NCI-H748 treated with DMSO at 0.1 percent for 48 hours (cell line): ENCODE results near the gene AP1S3.
"Not testable (repeated sequence)": the region's sequence is repeated elsewhere in the genome, so short reads cannot be mapped to it uniquely, and the experiment has no call there.

Experiments
- DNase-seq: peaks from one replicate; lab custom pipeline; 2025; lab: John Stamatoyannopoulos, UW

AP1S3 gene

DNA sequence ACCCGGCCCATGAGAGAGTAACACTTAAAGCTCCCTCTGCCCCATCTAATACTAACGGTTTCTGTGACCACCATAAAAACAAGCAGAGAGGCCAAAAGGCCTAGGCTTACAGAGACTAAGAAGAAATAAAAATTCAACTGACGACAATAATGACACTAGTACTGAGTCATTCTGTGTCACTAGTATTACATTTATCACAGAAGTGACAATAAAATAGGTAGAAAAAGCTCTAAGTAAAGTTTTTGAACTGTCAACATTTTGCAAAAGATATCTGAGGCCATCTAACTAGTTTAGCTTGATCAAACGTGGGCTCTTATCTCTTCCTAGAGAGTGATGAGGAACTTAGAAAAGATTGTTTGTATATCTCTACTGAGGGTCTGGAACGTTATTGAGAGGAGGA is 35.6 kb downstream of the AP1S3 start:
- no peak for DNase-seq

DNA sequence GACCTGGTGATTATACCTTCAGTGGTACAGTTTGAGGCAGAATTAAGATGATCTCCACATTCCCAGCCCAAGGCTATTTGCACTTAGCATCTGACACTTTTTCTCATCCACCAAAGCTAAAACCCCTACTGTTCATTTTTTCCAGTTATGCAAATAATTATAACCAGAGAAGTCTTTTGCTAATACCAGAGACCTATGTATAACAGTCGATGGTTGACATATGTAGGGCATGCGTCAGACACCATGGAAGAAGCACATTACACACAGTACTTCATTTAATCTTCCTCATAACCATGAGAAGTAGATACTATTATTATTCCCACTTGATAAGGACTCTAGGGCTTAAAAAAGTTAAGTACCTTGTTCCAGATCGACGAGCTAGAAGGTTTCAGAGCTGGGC is 36.5 kb downstream of the AP1S3 start:
- no peak for DNase-seq

DNA sequence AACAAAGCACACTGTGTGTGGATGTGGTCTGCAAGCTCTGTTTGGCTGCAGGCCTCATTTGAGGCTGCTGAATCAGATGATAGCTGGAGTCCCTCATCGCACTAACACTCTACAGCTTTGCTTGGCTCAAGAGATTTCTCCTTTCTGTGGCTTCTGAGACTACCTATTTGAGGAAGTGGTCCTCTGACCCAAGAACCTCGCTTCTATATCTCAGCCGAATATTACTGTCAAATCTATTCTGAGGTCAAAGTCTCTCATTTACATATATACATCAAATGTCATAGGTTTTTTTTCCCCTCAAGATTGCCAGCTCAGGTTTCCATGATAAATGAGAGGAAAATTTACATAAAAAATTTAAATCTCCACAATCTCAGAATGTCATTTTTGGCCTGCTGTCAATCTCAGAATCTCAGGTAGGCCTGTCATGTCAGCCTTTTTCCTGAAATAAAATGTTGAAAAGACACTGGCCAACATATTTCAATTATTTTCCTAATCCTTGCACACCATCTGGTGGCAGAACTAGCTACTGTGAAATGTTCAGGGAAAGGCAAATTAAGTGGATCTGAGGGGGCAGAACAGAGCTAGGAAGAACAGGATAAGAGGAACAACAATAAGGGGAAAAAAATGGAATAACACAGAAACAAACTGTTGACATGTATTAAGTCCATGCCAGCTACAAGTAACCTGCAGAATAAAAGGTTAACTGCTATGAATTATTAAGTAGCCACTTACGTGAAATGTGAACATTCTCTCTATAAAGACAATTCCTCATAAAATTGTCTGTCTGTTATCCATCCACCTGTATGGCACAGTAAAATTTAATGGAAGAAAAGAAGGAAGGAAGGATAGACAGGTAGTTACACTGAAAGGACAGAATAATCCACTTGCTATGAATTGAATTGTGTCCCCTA is 39.3 kb downstream of the AP1S3 start:
- DNase-seq, result peak; percentile 67

DNA sequence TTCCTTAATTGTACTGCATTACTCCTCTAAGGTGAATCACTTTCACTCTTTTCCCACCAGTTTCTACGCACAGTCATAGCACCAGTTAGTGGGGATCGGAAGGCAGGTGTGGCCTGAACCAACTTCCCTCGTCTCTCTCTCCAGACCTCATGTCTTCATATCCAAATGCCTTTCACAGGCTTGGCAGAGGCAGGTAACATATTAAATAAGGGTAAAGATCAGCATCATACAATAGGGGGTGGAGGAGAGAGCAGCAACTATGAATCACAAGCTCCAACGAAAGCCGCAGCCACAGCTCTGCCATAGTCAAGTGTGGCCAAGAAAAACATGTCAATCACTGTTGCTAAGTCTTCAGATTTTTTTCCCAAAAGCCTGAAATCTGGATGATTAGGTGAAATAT is 40.3 kb downstream of the AP1S3 start:
- DNase-seq, result no peak

DNA sequence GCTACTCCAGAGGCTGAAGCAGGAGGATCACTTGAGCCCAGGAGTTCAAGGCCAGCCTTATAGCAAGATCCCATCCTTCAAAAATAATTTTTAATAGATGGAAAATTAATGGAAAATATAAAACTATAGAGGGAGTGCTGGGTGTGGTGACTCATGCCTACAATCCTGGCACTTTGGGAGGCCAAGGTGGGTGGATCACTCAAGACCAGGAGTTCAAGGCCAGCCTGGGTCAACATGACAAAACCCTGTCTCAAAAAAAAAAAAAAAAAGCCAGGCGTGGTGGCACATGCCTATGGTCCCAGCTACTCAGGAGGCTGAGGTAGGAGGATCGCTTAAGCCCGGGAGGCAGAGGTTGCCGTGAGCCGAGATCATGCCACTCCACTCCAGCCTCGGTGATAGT is 48.0 kb downstream of the AP1S3 start:
- no peak for DNase-seq

DNA sequence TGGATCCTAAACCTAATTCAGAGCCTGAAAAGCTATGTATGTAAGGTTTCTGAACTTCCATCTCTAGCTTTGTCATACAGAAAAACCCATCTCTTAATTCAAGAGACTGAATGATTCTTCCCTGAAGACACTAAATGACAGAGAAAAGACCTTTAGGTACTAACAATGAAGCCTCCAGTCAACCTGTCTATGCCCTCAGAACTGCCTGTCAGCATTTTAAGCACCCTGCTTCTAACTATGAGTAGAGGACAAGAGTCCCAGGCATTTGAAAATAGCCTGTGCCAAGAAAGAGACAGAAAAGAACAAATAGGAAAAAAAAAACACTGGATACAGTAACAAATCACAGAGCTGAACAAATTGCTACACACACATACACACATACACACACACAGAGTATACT is 48.6 kb downstream of the AP1S3 start:
- no peak for DNase-seq

DNA sequence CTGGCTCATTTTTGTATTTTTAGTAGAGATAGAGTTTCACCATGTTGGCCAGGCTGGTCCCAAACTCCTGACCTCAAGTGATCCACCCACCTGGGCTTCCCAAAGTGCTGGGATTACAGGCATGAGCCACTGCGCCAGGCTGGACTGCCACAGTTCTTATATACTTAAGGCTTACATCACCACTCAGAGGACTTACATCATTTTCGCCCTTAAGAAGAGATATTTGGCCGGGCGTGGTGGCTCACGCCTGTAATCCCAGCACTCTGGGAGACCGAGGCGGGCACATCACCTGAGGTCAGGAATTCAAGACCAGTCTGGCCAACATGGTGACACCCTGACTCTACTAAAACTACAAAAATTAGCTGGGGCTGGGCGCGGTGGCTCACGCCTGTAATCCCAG is 49.3 kb downstream of the AP1S3 start:
- DNase-seq, result not testable (repeated sequence)

DNA sequence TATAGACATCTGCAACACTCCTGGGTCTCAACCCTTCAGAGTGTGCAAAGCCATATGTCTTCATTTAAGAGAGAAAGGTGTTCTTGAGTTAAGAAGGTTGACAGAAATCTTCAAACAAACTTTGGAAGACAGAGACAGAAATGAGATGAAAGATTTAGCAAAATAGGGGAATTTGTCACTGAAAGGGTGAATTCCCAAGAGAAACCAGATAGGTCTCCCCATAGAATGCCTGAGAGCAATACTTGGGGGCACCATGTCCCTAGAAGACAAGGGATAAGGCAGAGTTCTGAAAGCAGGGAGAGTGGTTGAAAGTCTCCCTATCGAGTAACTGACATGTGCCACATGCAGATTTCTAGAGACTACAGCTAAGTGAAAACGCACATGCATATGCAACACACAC is 50.0 kb downstream of the AP1S3 start:
- no peak for DNase-seq

DNA sequence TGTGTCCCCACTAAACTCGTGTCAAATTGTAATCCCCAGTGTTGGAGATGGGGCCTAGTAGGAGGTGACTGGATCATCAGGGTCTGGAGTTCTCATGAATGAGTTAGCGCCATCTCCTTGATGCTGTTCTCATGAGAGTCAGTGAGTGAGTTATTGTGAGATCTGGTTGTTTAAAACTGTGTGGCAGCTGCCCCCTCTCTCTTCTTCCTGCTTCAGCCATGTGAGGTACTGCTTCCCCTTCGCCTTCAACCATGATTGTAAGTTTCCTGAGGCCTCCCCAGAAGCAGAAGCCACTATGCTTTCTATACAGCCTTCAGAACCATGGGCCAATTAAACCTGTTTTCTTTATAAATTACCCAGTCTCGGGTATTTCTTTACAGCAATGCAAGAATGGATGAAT is 50.4 kb downstream of the AP1S3 start:
- DNase-seq, result no peak

DNA sequence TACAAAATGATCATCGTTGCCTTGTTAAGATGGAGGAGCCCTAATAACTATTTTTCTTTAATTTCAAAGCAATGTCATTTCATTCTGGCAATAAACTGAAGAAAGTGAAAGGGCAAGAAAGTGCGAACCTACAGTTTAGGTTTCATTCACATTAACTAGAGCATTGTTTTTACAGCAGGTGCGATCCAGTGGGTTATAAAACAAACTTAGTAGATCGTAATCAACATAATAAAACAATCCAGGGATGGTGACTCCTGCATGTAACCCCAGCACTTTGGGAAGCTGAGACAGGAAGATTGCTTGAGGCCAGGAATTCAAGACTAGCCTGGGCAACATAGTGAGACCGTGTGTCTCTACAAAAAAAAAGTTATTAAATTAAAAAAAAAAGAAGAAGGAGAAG is 51.1 kb downstream of the AP1S3 start:
- no peak for DNase-seq

DNA sequence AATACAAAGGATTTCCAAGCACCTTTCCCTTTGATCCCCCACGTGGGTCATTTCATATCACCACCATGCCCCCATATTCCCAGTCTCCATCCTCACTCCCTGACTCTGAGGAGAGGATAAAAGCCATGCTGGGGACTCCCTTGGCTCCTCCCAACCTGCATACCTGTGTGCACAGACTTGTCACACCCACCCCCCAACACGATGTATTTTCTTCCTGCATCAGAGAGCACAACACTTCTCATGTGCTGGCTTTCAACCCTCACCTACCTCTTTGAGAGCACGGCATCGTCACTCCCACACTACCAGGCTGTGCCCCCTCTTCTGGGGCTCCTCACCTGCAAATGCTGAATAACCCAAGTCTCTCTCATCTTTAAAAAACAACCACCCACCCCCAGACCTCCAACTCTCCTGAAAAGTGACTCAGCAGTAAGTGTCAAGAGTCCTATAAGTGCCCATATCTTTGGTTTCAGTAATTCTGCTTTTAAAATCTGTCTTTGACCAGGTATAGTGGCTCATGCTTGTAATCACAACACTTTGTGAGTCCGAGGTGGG is 53.1 kb downstream of the AP1S3 start:
- DNase-seq, result no peak

DNA sequence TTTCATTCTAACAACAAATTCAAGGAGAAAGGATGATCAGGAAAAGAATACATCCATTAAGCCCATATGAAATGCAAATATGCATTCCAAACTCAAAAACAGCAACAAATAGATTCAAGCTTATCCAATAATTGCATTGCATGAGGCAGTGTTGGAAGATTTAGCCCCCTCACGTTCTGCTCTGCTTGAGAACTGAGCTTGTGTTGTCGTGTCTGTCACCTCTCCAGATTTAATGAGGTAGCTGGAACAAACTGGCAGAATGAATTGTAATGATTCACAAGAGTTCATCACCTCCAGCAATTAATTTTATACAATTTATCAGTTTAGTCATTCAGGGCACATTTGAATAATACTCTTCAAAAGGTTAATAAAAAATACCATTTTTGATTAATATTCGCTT is 54.8 kb downstream of the AP1S3 start:
- DNase-seq, result no peak

DNA sequence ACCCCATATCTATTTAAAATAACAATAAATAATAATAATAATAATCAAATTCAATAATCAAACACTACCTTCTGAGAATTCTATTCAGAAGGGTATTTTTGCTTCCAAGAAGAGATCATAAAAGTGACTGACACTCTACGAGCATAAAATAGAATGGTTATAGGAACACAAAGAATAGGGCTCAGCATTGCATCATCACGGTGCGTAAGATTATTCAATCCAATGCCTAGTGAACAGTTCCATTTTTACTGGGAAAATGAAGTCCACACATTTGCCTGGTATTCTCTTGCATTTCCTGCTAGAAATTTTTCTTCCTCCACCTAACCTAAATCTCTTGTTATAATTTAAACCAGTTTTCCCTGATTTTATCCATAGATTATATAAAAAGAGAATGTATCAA is 55.8 kb downstream of the AP1S3 start:
- no peak for DNase-seq

DNA sequence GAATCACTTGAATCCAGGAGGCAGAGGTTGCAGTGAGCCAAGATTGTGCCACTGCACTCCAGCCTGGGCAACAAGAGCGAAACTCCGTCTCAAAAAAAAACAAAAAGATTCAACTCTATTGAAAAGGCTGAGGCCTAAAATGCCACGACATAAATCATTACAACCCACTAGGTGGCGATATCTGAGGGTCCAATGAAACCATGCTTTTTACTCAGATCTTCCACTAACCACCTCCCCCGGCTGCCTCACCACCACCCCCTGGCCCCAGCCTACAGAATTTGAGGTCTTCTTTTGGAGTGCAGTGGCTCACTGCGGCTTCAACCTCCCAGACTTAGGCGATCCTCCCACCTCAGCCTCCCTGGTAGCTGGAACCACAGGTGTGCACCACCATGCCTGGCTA is 57.5 kb downstream of the AP1S3 start:
- DNase-seq, result no peak

DNA sequence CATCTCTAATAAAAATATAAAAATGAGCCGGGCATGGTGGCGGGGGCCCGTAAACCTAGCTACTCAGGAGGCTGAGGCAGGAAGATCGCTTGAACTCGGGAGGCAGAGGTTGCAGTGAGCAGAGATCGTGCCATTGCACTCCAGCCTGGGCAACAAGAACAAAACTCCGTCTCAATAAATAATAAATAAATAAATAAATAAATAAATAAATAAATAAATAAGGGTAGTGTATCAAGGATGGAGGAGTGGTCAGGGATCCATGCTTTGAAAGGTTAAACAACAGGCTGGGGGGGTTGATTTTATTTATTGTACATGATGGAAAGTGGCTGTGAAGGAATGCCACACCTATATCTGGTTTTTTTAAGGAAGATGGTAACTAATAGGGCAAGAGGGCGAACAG is 63.2 kb downstream of the AP1S3 start:
- no peak for DNase-seq

DNA sequence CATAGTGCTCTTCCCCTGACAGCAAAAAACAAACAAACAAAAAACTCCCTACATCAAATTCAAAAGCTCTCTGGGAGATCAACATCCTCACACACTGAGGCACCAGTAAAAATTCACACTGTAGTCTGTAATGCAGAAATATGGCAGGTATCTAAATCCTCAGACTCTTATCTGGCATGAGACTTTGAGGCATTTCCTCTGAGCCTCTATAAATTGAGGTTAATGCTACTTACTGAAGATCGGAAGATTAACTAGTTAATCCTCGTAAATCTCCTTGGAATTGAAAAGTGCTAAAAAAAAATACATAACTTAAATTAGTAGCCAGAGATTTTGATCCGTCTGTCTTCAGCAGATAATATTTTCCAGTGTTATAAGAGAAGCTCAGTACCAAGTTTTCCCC is 65.0 kb downstream of the AP1S3 start:
- no peak for DNase-seq

DNA sequence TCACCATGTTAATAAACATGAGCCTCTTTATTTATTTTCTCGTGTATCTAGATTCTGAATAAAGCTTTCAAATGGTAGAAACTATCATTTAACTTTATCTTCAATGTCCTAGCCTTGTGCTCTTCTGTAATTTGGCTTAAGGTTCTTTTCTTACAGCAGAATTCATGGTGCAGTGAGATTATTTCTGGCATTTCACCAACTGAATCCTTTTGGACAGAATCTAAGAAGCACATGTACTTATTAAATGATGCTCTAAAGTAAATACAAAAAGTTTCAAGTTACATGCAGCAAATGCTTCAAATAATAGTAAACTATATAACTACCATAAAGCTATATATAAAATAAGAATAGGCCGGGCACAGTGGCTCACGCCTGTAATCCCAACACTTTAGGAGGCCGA is 65.9 kb downstream of the AP1S3 start:
- no peak for DNase-seq

DNA sequence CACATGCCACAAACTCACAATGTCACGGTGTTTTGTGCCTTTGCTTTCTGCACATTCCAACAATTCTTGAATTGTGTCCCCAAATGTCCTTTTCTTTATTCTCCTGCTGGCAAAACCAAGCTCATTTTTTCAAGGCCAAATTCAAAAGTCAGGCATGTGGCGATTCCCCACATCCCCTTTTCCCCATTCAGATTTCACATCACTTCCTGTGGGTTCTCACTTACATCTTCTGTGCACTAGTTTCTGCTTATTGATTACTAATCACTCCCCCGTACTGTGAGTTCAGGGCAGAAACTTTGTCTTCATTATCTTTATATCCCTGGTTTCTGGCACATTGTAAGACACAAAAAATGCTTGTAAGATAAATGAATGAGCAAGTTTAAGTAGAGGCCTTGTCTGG is 69.2 kb downstream of the AP1S3 start:
- DNase-seq, result no peak

DNA sequence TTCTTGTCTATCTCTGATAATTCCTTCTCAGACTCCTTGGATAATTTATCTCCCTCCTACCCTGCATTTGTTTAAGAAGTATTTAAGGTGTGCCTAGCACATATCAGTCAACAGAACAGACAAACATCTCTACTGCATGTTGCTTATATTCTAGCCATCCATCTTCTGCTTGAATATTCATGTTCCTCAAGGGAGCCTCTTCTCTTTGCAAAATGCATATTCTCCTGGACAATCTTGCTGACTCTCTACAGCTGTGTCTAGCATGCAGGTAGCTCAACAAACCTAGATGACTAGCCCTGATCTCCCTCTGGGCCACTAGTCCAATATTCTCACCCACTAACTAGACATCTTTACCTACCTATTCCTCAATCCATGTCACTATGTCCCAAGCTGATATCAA is 70.0 kb downstream of the AP1S3 start:
- no peak for DNase-seq

DNA sequence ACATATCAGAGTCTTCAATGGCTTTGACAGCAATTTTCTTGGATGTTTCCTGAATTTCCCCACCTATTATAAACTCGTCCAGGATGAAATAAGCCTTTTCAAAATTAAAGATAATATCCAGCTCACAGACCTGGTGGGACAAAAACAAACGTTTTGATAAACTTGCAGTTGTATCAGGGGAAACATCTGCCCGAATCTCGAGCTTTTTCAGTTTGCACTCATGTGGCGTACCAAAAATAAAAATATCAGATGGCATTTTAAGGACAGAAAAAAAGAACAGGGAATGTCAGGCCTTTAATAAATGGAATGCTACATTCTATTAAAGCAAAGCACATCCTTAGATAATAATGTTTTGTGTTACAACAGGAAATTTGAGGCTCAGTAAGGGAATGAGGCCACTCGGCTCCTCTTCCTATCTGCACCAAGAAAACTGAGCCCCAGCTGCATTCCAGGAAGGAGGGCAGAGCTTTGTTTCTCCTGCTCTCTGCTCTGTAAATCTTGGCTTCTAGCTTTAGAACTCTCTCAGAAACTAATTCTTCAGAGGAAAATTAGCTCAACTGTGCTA is 72.1 kb downstream of the AP1S3 start:
- DNase-seq, result no peak

DNA sequence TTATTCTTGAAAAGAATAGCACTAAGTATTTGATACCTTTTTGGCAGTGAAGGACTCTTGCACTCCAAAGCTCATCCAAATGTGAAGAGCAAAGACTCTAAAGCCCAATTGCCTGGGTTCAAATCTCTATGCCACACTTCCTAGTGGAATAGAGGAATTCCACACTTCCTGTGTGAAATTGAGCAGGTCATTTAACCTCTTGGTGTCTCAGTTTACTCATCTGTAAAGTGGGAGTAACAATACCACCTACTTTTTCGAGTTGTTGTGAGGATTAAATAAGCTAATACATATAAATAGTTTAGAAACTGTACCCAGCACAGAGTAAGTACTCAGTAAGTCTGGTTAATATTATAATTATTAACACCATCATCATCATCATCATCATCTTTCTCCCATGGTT is 72.6 kb downstream of the AP1S3 start:
- DNase-seq, result no peak

DNA sequence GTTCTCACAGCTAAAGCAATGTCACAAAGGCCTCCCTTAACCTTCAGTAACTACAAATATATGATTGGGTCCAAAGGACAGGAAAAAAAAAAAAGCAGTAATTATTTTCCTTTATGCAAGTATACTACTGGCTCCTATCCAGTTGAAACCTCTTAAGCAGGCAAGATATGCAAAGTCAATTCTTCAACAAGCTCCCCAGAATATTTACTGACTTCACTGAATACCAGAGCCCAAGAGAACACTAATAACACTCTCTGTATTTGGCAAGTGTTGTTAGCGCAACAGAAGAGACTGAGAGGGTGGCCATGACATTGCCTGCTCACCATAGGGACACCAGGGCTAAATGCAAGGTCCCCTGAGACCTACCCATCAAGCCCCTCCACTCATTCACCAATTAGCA is 74.5 kb downstream of the AP1S3 start:
- no peak for DNase-seq

DNA sequence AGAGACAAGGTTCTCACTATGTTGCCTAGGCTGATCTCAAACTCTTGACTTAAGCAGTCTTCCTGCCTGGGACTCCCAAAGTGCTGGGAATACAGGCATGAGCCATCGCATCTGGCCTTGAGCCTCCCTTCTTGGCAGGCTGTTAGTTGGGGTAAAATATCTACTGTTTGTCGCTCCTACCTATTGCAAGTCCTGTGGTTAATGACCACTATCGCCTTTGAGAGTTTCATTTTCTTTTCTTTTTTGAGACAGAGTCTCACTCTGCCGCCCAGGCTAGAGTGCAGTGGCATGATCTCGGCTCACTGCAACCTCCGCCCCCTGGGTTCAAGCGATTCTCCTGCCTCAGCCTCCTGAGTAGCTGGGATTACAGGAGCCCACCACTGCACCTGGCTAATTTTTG is 75.6 kb downstream of the AP1S3 start:
- DNase-seq, result not testable (repeated sequence)
